RCC 7860 (cell line): ENCODE results near the gene NDUFS7.
A peak's percentile ranks its signal among the peaks of the same experiment; 100 is the strongest.

ENCODE experiments used
- DNase-seq: peaks from one replicate; pipeline ENCODE4 v3.0.0-alpha.2; 2015; ENCODE audit warnings: low spot score
- FAIRE-seq: peaks from 2 replicates; lab custom pipeline; 2012; peaks lifted over from hg19 to GRCh38; lab: Jason Lieb, UNC

NDUFS7 gene

GRCh38 chr19:1399745-1400144, 16.0 kb downstream of the NDUFS7 start:
- DNase-seq (no peak), FAIRE-seq (no peak)

GRCh38 chr19:1400281-1401137, 16.8 kb downstream of the NDUFS7 start:
- FAIRE-seq (no peak), DNase-seq (peak; percentile 47)

DNA sequence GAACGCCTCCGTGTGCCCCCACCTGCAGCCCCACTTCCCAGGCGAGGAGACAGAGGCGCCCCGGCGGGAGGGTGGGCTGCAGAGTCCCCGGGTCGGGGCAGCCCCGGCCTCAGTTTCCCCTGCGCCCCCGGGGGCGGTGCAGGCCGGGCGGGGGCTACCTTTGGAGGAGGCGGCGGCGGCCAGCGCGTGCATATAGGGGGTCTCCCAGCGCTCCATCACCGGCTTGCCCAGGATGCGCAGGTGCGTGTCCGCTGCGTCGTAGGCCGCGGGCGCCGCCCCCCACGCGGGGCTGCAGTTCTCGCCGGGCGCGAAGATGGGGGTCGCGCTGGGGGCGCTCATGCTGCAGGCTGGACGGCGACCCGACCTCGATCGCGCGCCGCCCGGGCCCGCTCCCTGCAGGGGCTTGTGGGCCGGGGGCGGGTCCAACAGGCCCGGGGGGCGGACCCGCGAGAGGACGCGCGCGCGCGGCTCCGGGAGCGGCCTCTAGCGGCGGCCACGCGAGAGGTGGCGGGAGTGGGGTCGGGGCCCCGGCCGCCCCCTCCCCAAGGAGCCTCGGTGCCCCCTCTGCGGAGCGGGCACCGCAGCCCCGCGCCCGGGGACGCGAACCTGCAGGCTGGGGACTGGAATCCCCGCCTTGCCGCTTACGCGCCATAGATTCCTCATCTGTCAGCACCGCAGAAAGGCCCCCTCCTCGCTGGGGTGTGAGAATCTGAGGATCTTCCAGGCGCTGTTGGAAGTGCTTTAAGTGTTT, 17.6 kb downstream of the NDUFS7 start, which contains the start of gene GAMT:
Gene GAMT, minus strand, starts transcription at position 405 of the 751 bp plus-strand sequence. Its CDS starts 66 bp downstream, at position 339.
- DNase-seq (no peak), FAIRE-seq (no peak)

- DNase-seq (no peak), FAIRE-seq (no peak)
Observed at GRCh38 chr19:1401889-1402217, 18.1 kb downstream of the NDUFS7 start.

- FAIRE-seq (no peak), DNase-seq (no peak)
Observed at GRCh38 chr19:1402411-1403070, 18.8 kb downstream of the NDUFS7 start.

GRCh38 chr19:1406774-1407527, 23.2 kb downstream of the NDUFS7 start:
- peak; percentile 95 for DNase-seq
- FAIRE-seq = no peak

- DNase-seq (no peak), FAIRE-seq (no peak)
Observed at GRCh38 chr19:1407528-1408299, 24.0 kb downstream of the NDUFS7 start, which contains the start of gene DAZAP1. Gene DAZAP1 (plus strand): TSS chr19:1407586. CDS start chr19:1407774, 188 bp downstream.

- DNase-seq (peak; percentile 30), FAIRE-seq (no peak)
Observed at GRCh38 chr19:1408300-1409203, 24.8 kb downstream of the NDUFS7 start.

DNA sequence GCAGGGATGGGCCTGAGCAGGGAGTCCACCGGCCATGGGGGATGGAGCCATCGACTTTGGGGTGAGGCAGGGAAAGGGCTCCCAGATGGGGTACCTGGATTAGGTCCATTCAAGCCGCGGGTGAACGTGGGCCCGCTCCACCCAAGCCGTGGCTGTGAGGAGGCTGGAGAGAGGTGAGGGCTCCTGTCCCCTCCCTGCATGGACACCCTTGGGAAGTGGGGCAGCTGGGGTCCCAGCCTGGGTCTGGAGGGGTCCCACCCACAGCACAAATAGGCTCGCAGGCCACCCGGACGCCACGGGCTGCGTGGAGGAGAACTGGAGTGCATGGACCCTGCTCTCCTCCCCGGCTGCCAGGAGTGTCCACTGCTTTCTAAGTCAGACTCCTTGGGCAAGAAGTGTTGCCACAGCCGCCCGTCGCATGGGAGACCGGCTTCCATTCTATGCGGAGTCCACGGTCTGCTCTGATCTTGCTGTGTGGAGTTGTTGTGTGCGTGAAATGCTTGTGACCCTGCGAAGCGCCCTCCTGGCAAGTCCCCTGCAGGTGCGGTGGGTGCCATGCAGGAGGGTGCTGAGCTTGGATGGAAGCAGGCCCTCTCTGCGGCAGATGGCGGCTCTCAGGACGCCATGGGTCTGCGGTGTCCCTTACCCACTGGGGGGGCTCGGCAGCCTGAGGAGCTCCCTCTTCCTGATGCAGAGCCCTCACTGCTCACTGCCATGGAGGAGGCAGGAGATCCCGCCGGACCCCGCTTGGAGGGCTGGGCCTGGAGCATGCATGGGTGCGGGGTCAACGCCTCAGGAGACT, 25.7 kb downstream of the NDUFS7 start:
- no peak for FAIRE-seq
- no peak for DNase-seq

DNA sequence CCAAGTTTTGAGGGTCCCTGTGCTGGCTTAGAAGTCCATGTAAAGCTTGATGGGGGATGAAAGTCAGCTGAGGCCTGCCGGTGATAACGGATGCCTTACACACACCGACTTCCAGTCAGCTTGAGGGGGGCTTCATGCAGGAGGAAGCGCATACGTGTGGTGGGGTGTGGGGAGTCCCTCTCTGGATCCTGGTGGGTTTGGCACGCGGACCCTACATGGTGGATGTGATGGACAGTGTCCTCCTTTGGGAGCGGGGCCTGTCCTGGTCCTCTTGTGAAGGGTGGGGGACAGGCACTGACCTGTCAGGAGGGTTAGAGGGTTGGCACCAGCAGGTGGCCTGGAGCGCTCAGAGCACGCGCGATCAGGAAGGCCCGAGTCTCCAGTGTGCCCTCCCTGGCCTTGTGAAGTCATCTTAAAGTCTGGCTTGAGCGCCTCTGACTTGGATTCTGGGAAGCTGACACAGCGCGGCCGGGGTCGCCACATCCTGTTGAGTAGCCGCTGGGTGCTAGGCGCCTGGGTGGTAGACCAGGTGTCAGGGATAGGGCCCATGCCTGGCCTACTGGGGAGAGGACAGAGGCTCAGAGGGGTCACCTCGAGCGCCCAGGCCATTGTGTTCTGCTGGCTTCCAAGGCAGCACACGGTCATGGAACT, 26.6 kb downstream of the NDUFS7 start:
- peak; percentile 51 for FAIRE-seq
- DNase-seq = peak; percentile 83

DNA sequence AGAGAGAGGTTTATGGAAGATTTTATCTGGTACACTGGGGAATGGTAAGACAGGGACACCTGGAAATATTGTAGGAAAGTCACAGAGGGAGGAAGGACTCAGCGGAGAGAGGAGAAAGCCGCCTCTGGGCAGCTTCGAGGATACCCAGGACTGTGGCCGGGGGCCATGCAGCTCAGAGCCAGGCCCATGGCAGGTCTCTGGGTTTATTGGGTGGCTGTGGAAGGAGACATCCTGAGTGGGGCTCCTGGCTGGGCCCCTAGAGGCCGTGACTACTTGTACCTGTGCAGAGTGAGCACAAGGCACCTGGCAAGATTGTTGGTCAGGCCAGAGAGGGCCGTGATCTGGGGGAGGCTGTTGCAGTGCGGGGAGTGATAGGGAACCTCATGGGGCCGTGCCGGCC, 27.1 kb downstream of the NDUFS7 start:
- FAIRE-seq = no peak
- DNase-seq = no peak

- no peak for DNase-seq
- no peak for FAIRE-seq
Observed at GRCh38 chr19:1411255-1412191, 27.8 kb downstream of the NDUFS7 start.

DNA sequence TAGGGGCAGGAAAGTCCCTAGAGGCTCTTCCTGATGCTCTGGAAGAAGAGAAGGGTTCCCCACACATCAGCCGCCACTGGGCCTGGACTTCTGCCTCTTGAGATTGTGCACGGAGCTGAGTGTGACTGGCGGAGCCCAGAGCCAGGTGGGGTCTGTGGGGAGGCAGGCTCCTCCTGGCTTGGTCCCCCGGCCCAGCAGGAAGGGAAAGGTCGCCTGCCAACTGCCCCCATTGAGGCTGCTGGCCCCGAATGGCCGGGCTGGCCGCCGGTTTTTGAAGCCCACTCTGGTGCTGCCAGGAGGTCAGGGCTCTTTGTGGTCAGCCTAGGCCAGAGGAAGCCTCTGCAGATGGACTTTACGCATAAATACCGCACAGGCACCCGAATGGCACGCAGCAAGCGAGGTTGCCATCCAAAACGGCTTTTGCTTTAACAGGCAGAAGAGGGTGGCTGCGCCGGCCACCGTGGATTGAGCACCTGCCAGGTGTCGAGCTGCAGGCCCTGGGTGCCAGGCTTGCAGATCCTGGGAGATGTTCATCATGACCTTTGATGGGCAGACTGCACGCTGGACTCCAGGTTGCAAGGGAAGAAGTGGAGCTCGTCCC, 28.7 kb downstream of the NDUFS7 start:
- FAIRE-seq = no peak

DNA sequence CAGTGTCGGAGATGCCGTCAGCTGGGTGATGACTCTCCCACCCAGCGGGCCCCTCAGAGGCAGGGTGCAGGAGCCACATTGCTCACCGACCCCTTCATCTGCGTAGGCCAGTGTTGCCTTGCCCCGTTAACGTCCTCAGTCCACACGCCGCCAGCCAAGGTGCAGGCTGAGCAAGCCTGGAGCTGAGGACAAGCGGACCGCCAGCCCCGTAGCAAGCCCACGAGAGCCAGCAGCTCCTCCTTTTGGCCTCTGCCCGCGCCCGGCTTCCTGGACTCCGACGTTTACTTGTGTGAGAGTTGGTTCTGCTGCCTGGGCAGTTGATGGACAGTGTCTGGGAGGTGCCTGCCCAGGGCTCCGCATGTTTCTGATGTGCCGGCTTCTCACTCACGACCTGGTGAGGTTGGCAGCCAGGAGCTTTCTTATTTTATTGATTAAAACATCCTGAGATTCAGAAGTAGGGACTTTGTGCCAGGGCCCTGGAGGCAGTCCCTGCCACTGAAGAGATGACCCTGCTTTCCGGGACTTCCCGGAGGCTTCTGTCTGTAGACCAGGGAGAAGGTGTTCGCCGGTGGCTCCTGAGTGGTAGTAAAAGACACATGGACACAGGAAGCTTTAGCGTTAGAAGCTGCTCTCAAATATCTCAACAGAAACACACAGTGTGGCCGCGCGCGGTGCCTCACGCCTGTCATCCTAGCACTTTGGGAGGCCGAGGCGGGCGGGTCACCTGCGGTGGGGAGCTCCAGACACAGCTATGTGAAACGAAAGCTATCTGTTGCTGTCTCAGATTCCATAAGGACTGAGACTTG, 29.5 kb downstream of the NDUFS7 start:
- DNase-seq (no peak), FAIRE-seq (no peak)

More for the DNA sequence above, 28.7 kb downstream of the NDUFS7 start:
- DNase-seq = no peak
